A673 (cell line): Measurements from ENCODE around the gene FRMPD4. TPM values are rescaled to one million over a fixed set of nuclear protein-coding genes. Genes with fewer than 3 reads are reported as not detected.

Source experiments
- BruUV-seq: library from RNA; stranded (reverse); fragments of 400-500 nt; replicated peaks from 2 replicates; lab custom pipeline; 2021; lab: Mats Ljungman, UMichigan
- CTCF ChIA-PET: fragments of 300-600 bp; sonication (Branson Sonifier 250); formaldehyde crosslinking; loops from one replicate; lab custom pipeline; 2022; ENCODE audit warnings: antibody characterized with exemption; lab: Charles Lee
- POLR2A ChIA-PET: fragments of 300-600 bp; sonication (Branson Sonifier 250); formaldehyde crosslinking; loops from one replicate; lab custom pipeline; 2022; ENCODE audit warnings: antibody characterized with exemption; ENCODE audit not compliant: low non-redundant PET; lab: Charles Lee
- DNase-seq: peaks from one replicate; pipeline ENCODE4 v3.0.0-alpha.2; 2015; ENCODE audit warnings: low spot score
- H3K27ac ChIP-seq: fragments of 200-600 bp; sonication (generic); 2 replicates; pipeline ENCODE4 v1.5.1; 2016; ENCODE audit warnings: mixed run types, low read depth, mild to moderate bottlenecking, mixed read lengths, antibody characterized with exemption, low read length; ENCODE audit not compliant: poor library complexity, severe bottlenecking
- H3K27me3 ChIP-seq: fragments of 200-600 bp; sonication (generic); replicated peaks from 2 replicates; pipeline ENCODE4 v1.6.1; 2017; ENCODE audit warnings: mixed run types, low read depth, mild to moderate bottlenecking, mixed read lengths, antibody characterized with exemption, low read length; ENCODE audit not compliant: insufficient read depth, poor library complexity
- H3K36me3 ChIP-seq: fragments of 200-600 bp; sonication (generic); 2 replicates; pipeline ENCODE4 v1.6.1; 2016; ENCODE audit warnings: mixed run types, mild to moderate bottlenecking, mixed read lengths, antibody characterized with exemption, low read length; ENCODE audit not compliant: insufficient read depth, poor library complexity, severe bottlenecking
- H3K4me1 ChIP-seq: fragments of 200-600 bp; sonication (generic); 2 replicates; pipeline ENCODE4 v1.6.1; 2017; ENCODE audit warnings: mixed run types, mild to moderate bottlenecking, mixed read lengths, antibody characterized with exemption, low read length; ENCODE audit not compliant: insufficient read depth, poor library complexity, severe bottlenecking
- H3K4me3 ChIP-seq: fragments of 200-600 bp; sonication (generic); 2 replicates; pipeline ENCODE4 v1.5.1; 2016; ENCODE audit warnings: low read depth, mixed run types, mild to moderate bottlenecking, mixed read lengths, low read length; ENCODE audit not compliant: poor library complexity, severe bottlenecking
- H3K9me3 ChIP-seq: fragments of 200-600 bp; sonication (generic); 2 replicates; pipeline ENCODE4 v1.6.1; 2016; ENCODE audit warnings: mixed run types, low read depth, mild to moderate bottlenecking, mixed read lengths, antibody characterized with exemption, low read length; ENCODE audit not compliant: poor library complexity, severe bottlenecking
- CTCF ChIP-seq: fragments of 300-800, 200-600 bp; sonication (generic); conservative IDR thresholded peaks from 2 replicates; pipeline ENCODE4 v1.5.1; 2017; ENCODE audit warnings: low read depth, mild to moderate bottlenecking, antibody characterized with exemption, low read length, moderate library complexity, mixed read lengths
- EZH2 ChIP-seq: fragments of 200-600 bp; sonication (generic); IDR thresholded peaks from 2 replicates; pipeline ENCODE4 v1.6.1; 2017; ENCODE audit warnings: borderline replicate concordance, low read depth, mild to moderate bottlenecking, mixed read lengths, antibody characterized with exemption, low read length; ENCODE audit not compliant: poor library complexity, severe bottlenecking
- intact Hi-C: fragments of 100-400 bp; cut with micrococcal nuclease; formaldehyde crosslinking; loops from one replicate; pipeline ENCODE4 v1.10.0; 2022; ENCODE audit not compliant: unreplicated experiment
- total RNA-seq: library from RNA; stranded (reverse); gene quantifications from 2 replicates; pipeline ENCODE4 v1.2.3, GENCODE V29; 2021

The FRMPD4 gene
- total RNA-seq, 1 experiment from 2014 or later: not detected

- no peaks in the 10 kb centered on the region for H3K27me3 ChIP-seq
- no peak for TF ChIP-seq EZH2
- TF ChIP-seq CTCF: no peak
- no peak overlapping the region for H3K27ac ChIP-seq
- intact Hi-C loops: no loop called here
- CTCF ChIA-PET: interaction anchor here (0.5 kb wide), 2 partner anchors 102 to 126 kb away, joined by 3 to 5 read pairs; no protein-coding TSS in a partner anchor
- no peaks in the 10 kb centered on the region for H3K9me3 ChIP-seq
- BruUV-seq: no TSS peak
- no peak for DNase-seq
- POLR2A ChIA-PET: no interaction called here
- H3K4me3 ChIP-seq: no peak overlapping the region
- H3K4me1 ChIP-seq: no peaks in the 10 kb centered on the region
- no peaks in the 10 kb centered on the region for H3K36me3 ChIP-seq
These were observed 124.9 kb downstream of the FRMPD4 start for GRCh38 chrX:12263211-12263610.

- H3K36me3 ChIP-seq: no peaks in the 10 kb centered on the region
- no peak overlapping the region for H3K27ac ChIP-seq
- H3K4me3 ChIP-seq: no peak overlapping the region
- no peaks in the 10 kb centered on the region for H3K27me3 ChIP-seq
- intact Hi-C loops: no loop called here
- H3K9me3 ChIP-seq: no peaks in the 10 kb centered on the region
- POLR2A ChIA-PET: no interaction called here
- BruUV-seq: no TSS peak
- H3K4me1 ChIP-seq: no peaks in the 10 kb centered on the region
- no peak for DNase-seq
- TF ChIP-seq EZH2: no peak
- no peak for TF ChIP-seq CTCF
- CTCF ChIA-PET: no interaction called here
These were observed 131.2 kb downstream of the FRMPD4 start for GRCh38 chrX:12269484-12269883.

- intact Hi-C loops: no loop called here
- Histone ChIP-seq H3K27me3 (no peaks in the 10 kb centered on the region), H3K27ac (no peak overlapping the region)
These were observed 139.9 kb downstream of the FRMPD4 start for GRCh38 chrX:12278151-12278550.

More at GRCh38 chrX:12278151-12278550, 139.9 kb downstream of the FRMPD4 start:
- TF ChIP-seq CTCF: no peak
- no peak for TF ChIP-seq EZH2
- no TSS peak for BruUV-seq
- Histone ChIP-seq H3K4me1 (no peaks in the 10 kb centered on the region), H3K9me3 (no peaks in the 10 kb centered on the region), H3K36me3 (no peaks in the 10 kb centered on the region), H3K4me3 (no peak overlapping the region)
- ChIA-PET POLR2A (no interaction called here), CTCF (no interaction called here)
- DNase-seq: no peak
